Activated CD4-positive, alpha-beta memory T cell treated with anti-CD3 and anti-CD28 coated beads for 36 hours (primary cell): ENCODE measurements around the gene GNG7. TPM values are rescaled to one million over a fixed set of nuclear protein-coding genes. Genes with fewer than 3 reads are reported as not detected.
"Not testable (repeated sequence)": the region's sequence is repeated elsewhere in the genome, so short reads cannot be mapped to it uniquely, and the experiment has no call there.

Experiments used
- CTCF ChIA-PET: fragments of 350-600 bp; sonication (Branson Sonifier 250); formaldehyde crosslinking; loops from one replicate; lab custom pipeline; 2021; ENCODE audit warnings: antibody characterized with exemption, inconsistent platforms; lab: Charles Lee
- POLR2A ChIA-PET: fragments of 350-600 bp; sonication (Branson Sonifier 250); formaldehyde crosslinking; loops from one replicate; lab custom pipeline; 2021; ENCODE audit warnings: antibody characterized with exemption; lab: Charles Lee
- DNase-seq: peaks from one replicate; pipeline ENCODE4 v3.0.0-alpha.2; 2020
- H3K27ac Mint-ChIP-seq: one replicate; pipeline ENCODE4 v1.8.0; 2021; ENCODE audit warnings: mixed read lengths
- H3K27me3 Mint-ChIP-seq: one replicate; pipeline ENCODE4 v1.8.0; 2021; ENCODE audit warnings: mixed read lengths
- H3K36me3 Mint-ChIP-seq: one replicate; pipeline ENCODE4 v1.8.0; 2021; ENCODE audit warnings: mixed read lengths
- H3K4me1 Mint-ChIP-seq: one replicate; pipeline ENCODE4 v1.8.0; 2021; ENCODE audit warnings: low read depth, mixed read lengths
- H3K4me3 Mint-ChIP-seq: one replicate; pipeline ENCODE4 v1.8.0; 2021; ENCODE audit warnings: mild to moderate bottlenecking, mixed read lengths
- H3K9me3 Mint-ChIP-seq: one replicate; pipeline ENCODE4 v1.8.0; 2021; ENCODE audit warnings: mixed read lengths
- intact Hi-C: fragments of 100-400 bp; cut with micrococcal nuclease; formaldehyde crosslinking; loops from one replicate; pipeline ENCODE4 v1.15.1; 2023
- total RNA-seq, 2 experiments: library from RNA; stranded (reverse); gene quantifications; one replicate each; pipeline ENCODE4 v1.2.3, GENCODE V29; 2021

The GNG7 gene
- total RNA-seq, 2 experiments from 2014 or later, result 0.53 to 0.88 TPM

DNA sequence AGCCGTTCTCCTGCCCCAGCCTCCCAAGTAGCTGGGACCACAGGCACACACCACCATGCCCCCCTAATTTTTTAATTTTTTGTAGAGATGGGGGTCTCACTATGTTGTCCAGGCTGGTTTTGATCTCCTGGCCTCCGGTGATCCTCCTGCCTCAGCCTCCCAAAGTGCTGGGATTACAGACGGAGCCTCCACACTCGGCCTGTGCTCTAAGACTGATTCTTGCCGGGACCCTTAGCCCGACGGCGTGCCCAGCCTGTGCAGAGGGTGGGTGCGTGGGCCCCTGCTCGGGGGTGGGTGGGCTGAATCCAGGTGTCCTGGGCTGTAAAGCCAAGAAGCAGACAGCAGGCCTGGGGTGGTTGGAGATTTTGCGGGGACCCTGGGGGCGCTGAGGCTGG is 162.2 kb downstream of the GNG7 start:
- H3K4me3 Mint-ChIP-seq, result no peak overlapping the region
- H3K9me3 Mint-ChIP-seq, result no peaks in the 10 kb centered on the region
- H3K36me3 Mint-ChIP-seq, result no peaks in the 10 kb centered on the region
- ChIA-PET POLR2A (no interaction called here), CTCF (no interaction called here)
- no peak overlapping the region for H3K27ac Mint-ChIP-seq
- DNase-seq, result no peak
- H3K4me1 Mint-ChIP-seq, result peaks cover 19% of the 10 kb centered on the region
- peaks cover 1% of the 10 kb centered on the region for H3K27me3 Mint-ChIP-seq
- intact Hi-C loops, result loop anchor here (5.0 kb wide), 1 partner anchor 72 kb away; no protein-coding TSS in a partner anchor

DNA sequence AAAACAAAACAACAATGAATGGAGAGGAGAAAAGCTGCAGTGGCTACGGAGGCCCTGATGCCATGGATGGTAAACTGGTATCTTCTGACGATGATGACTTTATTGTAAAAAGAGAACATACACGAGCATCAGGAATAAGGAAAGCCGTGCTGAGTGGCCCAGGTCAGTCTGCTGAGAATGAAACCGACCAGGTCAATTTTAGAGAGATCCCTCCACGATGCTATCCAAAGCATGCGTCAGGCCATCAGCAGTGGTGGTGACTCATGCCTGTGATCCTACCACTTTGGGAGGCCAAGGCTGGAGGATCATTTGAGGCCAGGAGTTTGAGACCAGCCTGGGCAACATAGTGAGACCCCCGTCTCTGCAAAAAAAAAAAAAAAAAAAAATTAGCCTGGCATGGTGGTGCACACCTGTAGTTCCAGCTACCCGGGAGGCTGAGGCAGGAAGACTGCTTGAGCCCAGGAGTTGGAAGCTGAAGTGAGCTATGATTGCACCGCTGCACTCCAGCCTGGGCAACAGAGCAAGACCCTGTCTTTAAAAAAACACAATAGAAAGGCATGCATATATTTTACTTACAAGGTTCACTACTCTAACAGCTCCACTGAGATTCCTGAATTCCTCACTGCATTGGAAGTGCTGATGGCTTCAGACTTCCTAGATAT is 164.3 kb downstream of the GNG7 start:
- ChIA-PET CTCF (interaction anchor here (0.6 to 1.7 kb wide), 2 partner anchors 24 to 76 kb away, joined by 3 read pairs; no protein-coding TSS in a partner anchor), POLR2A (interaction anchor here (1.6 to 1.8 kb wide), 2 partner anchors 15 to 62 kb away, joined by 5 to 6 read pairs; partner anchors contain the start of gene GADD45B)
- Mint-ChIP-seq H3K27ac (no peak overlapping the region), H3K4me1 (peaks cover 26% of the 10 kb centered on the region), H3K9me3 (no peaks in the 10 kb centered on the region), H3K4me3 (no peak overlapping the region), H3K27me3 (no peaks in the 10 kb centered on the region), H3K36me3 (no peaks in the 10 kb centered on the region)
- intact Hi-C loops, result no loop called here
- no peak for DNase-seq

DNA sequence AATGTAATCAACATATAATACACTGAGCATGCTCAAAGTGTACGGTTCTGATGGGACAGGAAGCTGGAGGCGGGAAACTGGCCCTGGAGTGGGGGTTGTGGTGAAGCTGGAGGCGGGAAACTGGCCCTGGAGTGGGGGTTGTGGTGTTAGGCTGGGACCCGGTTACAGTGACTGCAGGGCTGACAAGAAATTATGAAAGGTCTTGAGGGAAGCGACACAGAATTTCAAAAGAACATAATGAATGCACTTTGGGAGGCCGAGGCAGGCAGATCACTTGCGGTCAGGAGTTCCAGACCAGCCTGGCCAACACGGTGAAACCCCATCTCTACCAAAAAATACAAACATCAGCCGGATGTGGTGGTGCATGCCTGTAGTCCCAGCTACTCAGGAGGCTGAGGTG is 164.9 kb downstream of the GNG7 start:
- H3K9me3 Mint-ChIP-seq, intact Hi-C loops: not testable (repeated sequence)

DNA sequence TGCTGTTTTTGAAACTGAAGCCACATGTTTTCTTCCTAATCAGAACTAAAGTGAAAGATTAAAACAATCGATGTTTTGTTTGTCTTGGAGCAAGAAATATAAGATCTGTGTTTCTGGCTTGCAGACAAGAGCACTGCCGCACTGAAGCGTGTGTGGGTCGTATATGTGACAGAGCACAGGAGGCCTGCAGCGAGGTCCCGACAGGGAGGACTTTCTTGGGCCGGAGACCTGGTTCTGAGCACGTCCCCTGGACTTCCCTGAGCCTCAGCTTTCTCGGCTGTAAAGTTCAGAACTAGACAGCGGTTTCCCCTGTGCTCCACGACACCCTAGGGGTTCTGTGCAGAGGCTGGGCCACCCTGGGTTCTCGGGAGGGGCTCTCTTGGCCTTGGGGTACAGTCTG is 166.0 kb downstream of the GNG7 start:
- Mint-ChIP-seq H3K27ac (no peak overlapping the region), H3K27me3 (no peaks in the 10 kb centered on the region), H3K4me3 (no peak overlapping the region), H3K4me1 (peaks cover 31% of the 10 kb centered on the region), H3K9me3 (peaks cover 5% of the 10 kb centered on the region), H3K36me3 (no peaks in the 10 kb centered on the region)
- DNase-seq, result no peak
- intact Hi-C loops, result no loop called here
- ChIA-PET POLR2A (no interaction called here), CTCF (no interaction called here)

More for the DNA sequence above, 164.9 kb downstream of the GNG7 start:
- ChIA-PET CTCF (interaction anchor here (1.7 kb wide), 1 partner anchor 76 kb away, joined by 3 read pairs; no protein-coding TSS in a partner anchor), POLR2A (interaction anchor here (1.6 to 1.8 kb wide), 2 partner anchors 15 to 61 kb away, joined by 5 to 6 read pairs; partner anchors contain the start of gene GADD45B)
- not testable (repeated sequence) for H3K4me3 Mint-ChIP-seq, H3K36me3 Mint-ChIP-seq, H3K27ac Mint-ChIP-seq, H3K27me3 Mint-ChIP-seq
- peaks cover 30% of the 10 kb centered on the region for H3K4me1 Mint-ChIP-seq
- DNase-seq, result peak; percentile 73

DNA sequence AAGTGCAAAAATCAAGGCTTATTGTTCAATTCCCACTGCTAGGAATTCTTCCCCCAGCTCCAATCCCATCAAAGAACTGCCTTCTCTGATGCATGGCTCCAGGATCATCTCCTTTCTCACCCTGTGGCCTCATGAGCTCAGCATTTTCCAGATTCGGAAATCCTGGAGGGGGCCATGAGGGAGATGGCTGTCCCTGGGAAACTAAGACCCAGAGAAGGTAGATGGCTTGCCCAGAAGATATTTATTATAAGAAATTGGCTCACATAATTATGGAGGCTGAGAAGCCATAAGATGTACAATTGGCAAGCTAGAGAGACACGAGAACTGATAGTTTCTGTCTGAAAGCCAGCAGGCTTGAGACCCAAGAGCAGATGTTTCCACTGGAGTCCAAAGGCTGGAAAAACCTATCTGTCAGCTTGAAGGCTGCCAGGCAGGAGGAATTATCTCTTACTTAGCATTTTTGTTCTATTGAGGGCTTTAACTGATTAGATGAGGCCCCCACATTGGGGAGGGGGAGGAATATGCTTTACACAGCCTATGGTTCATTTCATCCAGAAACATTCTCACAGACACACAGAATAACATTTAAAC is 168.0 kb downstream of the GNG7 start:
- intact Hi-C loops, result no loop called here
- ChIA-PET POLR2A (interaction anchor here (1.3 to 1.4 kb wide), 2 partner anchors 19 to 58 kb away, joined by 3 to 5 read pairs; partner anchors contain the start of gene GADD45B), CTCF (interaction anchor here (0.6 to 1.6 kb wide), 3 partner anchors 44 to 65 kb away, joined by 3 to 6 read pairs (median 5); no protein-coding TSS in a partner anchor)
- Mint-ChIP-seq H3K4me3 (no peak overlapping the region), H3K9me3 (peaks cover 5% of the 10 kb centered on the region), H3K36me3 (no peaks in the 10 kb centered on the region), H3K27me3 (no peaks in the 10 kb centered on the region), H3K4me1 (peaks cover 31% of the 10 kb centered on the region), H3K27ac (no peak overlapping the region)
- DNase-seq, result no peak

DNA sequence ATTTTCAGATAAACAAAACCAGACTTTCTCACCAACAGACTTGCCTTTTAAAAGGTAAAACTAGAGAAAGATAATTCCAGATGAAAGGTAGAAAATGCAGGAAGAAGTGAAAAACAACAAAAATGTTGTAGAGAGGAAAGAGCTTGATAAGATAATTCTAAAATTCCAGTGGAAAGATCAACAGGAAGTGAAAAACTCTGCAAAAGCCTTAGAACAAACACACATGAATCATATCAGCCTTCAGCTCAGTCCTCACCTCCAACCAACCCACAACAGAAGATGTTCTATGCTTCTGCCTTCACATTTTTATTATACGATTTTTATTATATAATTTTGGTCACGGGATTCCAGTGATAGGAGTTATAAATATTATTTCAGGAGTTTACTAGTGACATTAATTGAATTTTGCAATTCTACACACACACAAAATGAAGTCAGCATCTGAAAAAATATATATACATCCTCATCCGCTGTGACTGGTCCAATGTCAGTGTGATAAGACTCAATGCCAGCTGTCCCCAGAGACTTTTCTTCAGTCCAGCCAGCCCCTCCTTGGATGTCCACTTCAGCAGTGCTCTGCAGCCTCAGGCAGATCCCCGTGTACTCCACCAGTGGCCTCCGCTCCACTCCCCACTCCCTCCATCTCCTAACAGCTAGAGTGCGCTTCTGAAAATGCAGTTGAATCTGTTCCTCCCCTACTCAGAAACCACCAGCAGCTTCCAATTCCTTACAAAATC is 168.6 kb downstream of the GNG7 start:
- Mint-ChIP-seq H3K36me3 (no peaks in the 10 kb centered on the region), H3K4me1 (peaks cover 31% of the 10 kb centered on the region), H3K27ac (no peak overlapping the region), H3K4me3 (no peak overlapping the region), H3K27me3 (no peaks in the 10 kb centered on the region), H3K9me3 (peaks cover 5% of the 10 kb centered on the region)
- ChIA-PET POLR2A (interaction anchor here (1.3 to 1.4 kb wide), 2 partner anchors 19 to 58 kb away, joined by 3 to 5 read pairs; partner anchors contain the start of gene GADD45B), CTCF (interaction anchor here (1.0 to 1.7 kb wide), 3 partner anchors 45 to 77 kb away, joined by 4 to 6 read pairs (median 5); no protein-coding TSS in a partner anchor)
- intact Hi-C loops, result no loop called here
- no peak for DNase-seq

DNA sequence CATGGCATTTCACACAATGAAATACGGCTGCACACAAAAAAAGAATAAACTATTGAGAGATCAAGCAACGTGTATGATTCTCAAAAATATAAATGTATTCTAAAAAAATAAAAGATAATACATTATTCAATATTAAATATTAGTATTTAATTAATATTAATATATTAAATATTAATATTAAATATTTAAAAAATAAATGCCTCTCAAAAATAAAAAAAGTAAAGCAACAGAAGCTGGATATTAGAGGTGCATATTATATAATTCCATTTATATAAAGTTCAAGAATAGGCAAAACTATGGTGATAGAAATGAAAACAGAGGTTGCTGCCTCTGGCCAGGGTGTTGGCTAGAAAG is 169.4 kb downstream of the GNG7 start:
- Mint-ChIP-seq H3K4me3 (no peak overlapping the region), H3K27ac (no peak overlapping the region), H3K36me3 (no peaks in the 10 kb centered on the region), H3K9me3 (peaks cover 5% of the 10 kb centered on the region), H3K4me1 (peaks cover 31% of the 10 kb centered on the region), H3K27me3 (no peaks in the 10 kb centered on the region)
- DNase-seq, result no peak
- POLR2A ChIA-PET, result interaction anchor here (0.6 kb wide), 1 partner anchor 9 kb away, joined by 3 read pairs; no protein-coding TSS in a partner anchor
- intact Hi-C loops, result no loop called here
- CTCF ChIA-PET, result interaction anchor here (1.7 kb wide), 1 partner anchor 78 kb away, joined by 4 read pairs; no protein-coding TSS in a partner anchor

DNA sequence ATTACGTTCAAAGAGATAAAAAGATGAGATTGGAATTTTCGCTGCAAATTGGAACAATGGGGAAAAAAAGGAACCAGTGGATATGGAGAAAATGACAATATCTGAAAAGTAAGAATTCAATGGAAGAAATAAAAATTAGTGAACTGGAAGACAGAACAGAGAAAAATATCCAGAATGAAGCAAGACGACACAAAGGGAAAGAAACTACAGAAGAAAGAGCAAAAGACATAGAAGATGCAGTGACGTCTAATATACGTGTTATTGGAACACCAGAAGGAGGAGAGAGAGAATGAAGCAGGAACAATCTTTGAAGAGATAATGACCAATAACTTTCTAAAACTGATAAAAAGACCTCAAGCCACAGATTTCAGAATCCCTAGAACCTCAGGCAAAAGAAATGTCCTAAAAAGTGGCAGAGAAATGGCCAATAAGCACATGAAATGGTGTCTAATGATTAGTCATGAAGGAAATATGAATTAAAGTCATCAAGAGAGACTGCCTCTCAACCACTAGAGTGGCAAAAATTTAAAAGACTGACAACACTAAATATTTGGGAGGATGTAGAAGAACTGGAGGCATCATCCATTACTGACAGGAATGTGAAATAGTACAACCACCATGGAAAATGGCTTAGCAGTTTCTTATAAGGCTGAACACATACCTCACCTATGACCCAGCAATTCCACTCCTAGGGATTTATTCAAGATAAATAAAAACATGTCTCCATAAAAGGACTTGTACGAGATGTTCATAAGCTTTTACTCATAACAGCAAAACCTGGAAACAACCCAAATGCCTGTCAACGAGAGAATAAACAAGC is 170.0 kb downstream of the GNG7 start:
- intact Hi-C loops, result no loop called here
- H3K4me3 Mint-ChIP-seq, result no peak overlapping the region
- no peaks in the 10 kb centered on the region for H3K27me3 Mint-ChIP-seq
- no peaks in the 10 kb centered on the region for H3K36me3 Mint-ChIP-seq
- peaks cover 5% of the 10 kb centered on the region for H3K9me3 Mint-ChIP-seq
- POLR2A ChIA-PET, result interaction anchor here (0.6 kb wide), 1 partner anchor 9 kb away, joined by 3 read pairs; no protein-coding TSS in a partner anchor
- CTCF ChIA-PET, result interaction anchor here (1.7 kb wide), 1 partner anchor 79 kb away, joined by 4 read pairs; no protein-coding TSS in a partner anchor
- peaks cover 25% of the 10 kb centered on the region for H3K4me1 Mint-ChIP-seq
- no peak overlapping the region for H3K27ac Mint-ChIP-seq
- DNase-seq, result no peak

DNA sequence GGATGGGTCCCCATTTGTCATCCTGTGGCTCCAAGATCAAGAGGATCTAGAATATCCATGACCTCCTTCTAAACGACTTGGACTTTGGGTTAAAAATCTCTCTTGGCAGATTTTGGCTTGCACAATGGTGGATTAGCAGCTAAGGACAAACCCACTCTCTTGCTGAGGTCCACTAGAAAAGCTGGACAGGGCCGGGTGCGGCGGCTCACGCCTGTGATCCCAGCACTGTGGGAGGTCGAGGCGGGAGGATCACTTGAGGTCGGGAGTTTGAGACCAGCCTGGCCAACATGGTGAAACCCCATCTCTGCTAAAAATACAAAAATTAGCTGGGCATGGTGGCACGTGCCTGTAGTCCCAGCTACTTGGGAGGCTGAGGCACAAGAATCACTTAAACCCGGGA is 172.6 kb downstream of the GNG7 start:
- H3K27ac Mint-ChIP-seq, H3K36me3 Mint-ChIP-seq, H3K9me3 Mint-ChIP-seq, H3K27me3 Mint-ChIP-seq, POLR2A ChIA-PET, intact Hi-C loops, DNase-seq, H3K4me3 Mint-ChIP-seq: not testable (repeated sequence)
- CTCF ChIA-PET, result interaction anchor here (1.3 kb wide), 1 partner anchor 81 kb away, joined by 3 read pairs; no protein-coding TSS in a partner anchor
- H3K4me1 Mint-ChIP-seq, result peaks cover 23% of the 10 kb centered on the region

DNA sequence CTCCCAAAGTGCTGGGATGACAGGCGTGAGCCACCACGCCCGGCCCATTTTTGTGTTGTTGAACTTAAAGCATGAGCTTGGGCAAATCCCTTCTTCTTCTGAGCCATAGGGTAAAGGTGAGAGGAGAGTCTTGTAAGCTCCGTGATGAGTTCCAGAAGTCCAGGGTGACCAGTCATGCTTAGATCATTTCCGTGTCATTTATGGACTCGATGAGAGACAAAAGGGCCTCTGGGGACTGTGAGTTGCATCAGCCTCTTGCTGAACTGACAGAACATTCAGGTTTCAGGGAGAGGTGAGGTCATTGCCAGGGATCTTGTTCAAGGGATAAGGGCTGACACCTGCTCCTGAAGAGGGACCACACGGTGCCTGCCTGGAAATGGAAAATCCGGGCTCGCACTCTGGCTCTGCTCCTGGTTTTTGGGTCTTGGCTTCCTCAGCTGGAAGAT is 173.0 kb downstream of the GNG7 start:
- Mint-ChIP-seq H3K4me3 (no peak overlapping the region), H3K36me3 (no peaks in the 10 kb centered on the region), H3K27me3 (no peaks in the 10 kb centered on the region), H3K27ac (no peak overlapping the region), H3K9me3 (peaks cover 5% of the 10 kb centered on the region), H3K4me1 (peaks cover 20% of the 10 kb centered on the region)
- POLR2A ChIA-PET, result no interaction called here
- CTCF ChIA-PET, result no interaction called here
- no peak for DNase-seq
- intact Hi-C loops, result no loop called here

DNA sequence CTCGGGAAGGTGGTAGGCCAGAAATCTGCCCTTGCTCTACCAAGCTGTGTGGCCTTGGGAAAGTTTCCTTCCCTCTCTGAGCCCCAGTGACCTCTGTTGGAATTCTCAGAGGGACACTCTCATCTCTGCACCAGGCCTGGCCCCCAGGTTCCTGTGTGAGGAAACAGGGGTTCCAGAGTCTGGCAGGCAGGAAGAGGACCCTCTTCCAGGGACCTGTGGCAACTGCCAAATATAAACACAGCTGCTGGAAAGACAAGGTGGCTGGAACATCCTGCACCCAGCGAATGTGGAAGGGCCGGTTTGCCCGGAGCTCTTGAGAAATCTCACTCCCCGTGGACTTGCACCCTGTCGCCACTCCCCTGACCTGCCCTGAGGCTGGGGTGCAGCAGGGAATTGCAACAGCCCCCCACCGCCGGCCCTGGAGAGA is 173.8 kb downstream of the GNG7 start:
- Mint-ChIP-seq H3K36me3 (no peaks in the 10 kb centered on the region), H3K4me1 (peaks cover 12% of the 10 kb centered on the region), H3K4me3 (no peak overlapping the region), H3K27me3 (no peaks in the 10 kb centered on the region), H3K9me3 (peaks cover 5% of the 10 kb centered on the region), H3K27ac (no peak overlapping the region)
- no peak for DNase-seq
- POLR2A ChIA-PET, result interaction anchor here (0.6 kb wide), 1 partner anchor 437 kb away, joined by 4 read pairs; no protein-coding TSS in a partner anchor
- intact Hi-C loops, result no loop called here
- CTCF ChIA-PET, result no interaction called here
